Gastroesophageal sphincter (tissue), 4 donors: Measurements from ENCODE around the gene ABCA4. TPM values are rescaled to one million over a fixed set of nuclear protein-coding genes. Genes with fewer than 3 reads are reported as not detected.

ENCODE experiments used
- ATAC-seq: fragments of 150-250 bp; one replicate; pipeline ENCODE4 v1.9.1; 2016; ENCODE audit warnings: mild to moderate bottlenecking, moderate library complexity
- H3K27ac ChIP-seq, 4 donors: fragments of 200-600 bp; sonication (generic) in 3 of 4; 1 replicate in 3 of 4; 2 replicates in 1 of 4; pipeline ENCODE4 v1.5.1; 2016 to 2019
- H3K27me3 ChIP-seq: fragments of 200-600 bp; sonication (generic); one replicate; pipeline ENCODE4 v1.5.1; 2019
- H3K36me3 ChIP-seq, 2 donors: fragments of 200-600 bp; sonication (generic); one replicate each; pipeline ENCODE4 v1.5.1; 2019; ENCODE audit warnings: control low read depth in 1 of 2
- H3K4me1 ChIP-seq, 3 donors: fragments of 200-600 bp; sonication (generic); 1 replicate in 2 of 3; 2 replicates in 1 of 3; pipeline ENCODE4 v1.5.1; 2016 to 2019; ENCODE audit warnings: control low read depth in 2 of 3
- H3K4me3 ChIP-seq, 2 donors: fragments of 200-600 bp; sonication (generic); one replicate each; pipeline ENCODE4 v1.5.1; 2019; ENCODE audit warnings: mild to moderate bottlenecking in 1 of 2, moderate library complexity in 1 of 2
- H3K9me3 ChIP-seq, 3 donors: fragments of 200-600 bp; sonication (generic); one replicate each; pipeline ENCODE4 v1.5.1; 2017 to 2019; ENCODE audit warnings: control low read depth in 2 of 3
- EP300 ChIP-seq: sonication (generic); formaldehyde crosslinking; IDR thresholded peaks from one replicate; pipeline ENCODE4 v1.6.1; 2017; ENCODE audit warnings: antibody characterized with exemption, mild to moderate bottlenecking
- POLR2A ChIP-seq, 2 donors: fragments of 450-650 bp; IDR thresholded peaks; one replicate each; pipeline ENCODE4 v1.6.1; 2017; ENCODE audit warnings: antibody characterized with exemption in 2 of 2, mild to moderate bottlenecking in 2 of 2, moderate library complexity in 1 of 2
- POLR2AphosphoS5 ChIP-seq: sonication (generic); formaldehyde crosslinking; IDR thresholded peaks from one replicate; pipeline ENCODE4 v1.6.1; 2017; ENCODE audit warnings: antibody characterized with exemption
- WGBS, 2 donors: methylation state at CpG; one replicate each; pipeline ENCODE4 v1.1.5; 2018; ENCODE audit warnings: low coverage in 1 of 2; 5-methylcytosine and 5-hydroxymethylcytosine counted together
- total RNA-seq, 4 donors: library from RNA; depleted of rRNA; stranded (reverse); fragments of >200 nt; gene quantifications; one replicate each; pipeline ENCODE4 v1.1.0, GENCODE V29; 2016
- TF ChIP-seq, protein P1 (sequence below), 4 experiments: fragments of 200-600 bp in 2 of 4; fragments of 450-650 bp in 2 of 4; sonication (generic) in 1 of 4; IDR thresholded peaks; one replicate each; pipeline ENCODE4 v1.5.1; 2017 to 2019; ENCODE audit warnings: antibody characterized with exemption in 4 of 4, mild to moderate bottlenecking in 2 of 4, moderate library complexity in 2 of 4

ABCA4 gene
- total RNA-seq, 4 donors from 2014 or later = 0.19 to 0.27 TPM; not detected in 2

- Histone ChIP-seq H3K27me3 (no peaks in the 10 kb centered on the region), H3K4me1 (no peaks in the 10 kb centered on the region), H3K4me3 (no peak overlapping the region), H3K9me3 (no peaks in the 10 kb centered on the region), H3K27ac (no peak overlapping the region), H3K36me3 (no peaks in the 10 kb centered on the region)
- TF ChIP-seq, protein P1, sequence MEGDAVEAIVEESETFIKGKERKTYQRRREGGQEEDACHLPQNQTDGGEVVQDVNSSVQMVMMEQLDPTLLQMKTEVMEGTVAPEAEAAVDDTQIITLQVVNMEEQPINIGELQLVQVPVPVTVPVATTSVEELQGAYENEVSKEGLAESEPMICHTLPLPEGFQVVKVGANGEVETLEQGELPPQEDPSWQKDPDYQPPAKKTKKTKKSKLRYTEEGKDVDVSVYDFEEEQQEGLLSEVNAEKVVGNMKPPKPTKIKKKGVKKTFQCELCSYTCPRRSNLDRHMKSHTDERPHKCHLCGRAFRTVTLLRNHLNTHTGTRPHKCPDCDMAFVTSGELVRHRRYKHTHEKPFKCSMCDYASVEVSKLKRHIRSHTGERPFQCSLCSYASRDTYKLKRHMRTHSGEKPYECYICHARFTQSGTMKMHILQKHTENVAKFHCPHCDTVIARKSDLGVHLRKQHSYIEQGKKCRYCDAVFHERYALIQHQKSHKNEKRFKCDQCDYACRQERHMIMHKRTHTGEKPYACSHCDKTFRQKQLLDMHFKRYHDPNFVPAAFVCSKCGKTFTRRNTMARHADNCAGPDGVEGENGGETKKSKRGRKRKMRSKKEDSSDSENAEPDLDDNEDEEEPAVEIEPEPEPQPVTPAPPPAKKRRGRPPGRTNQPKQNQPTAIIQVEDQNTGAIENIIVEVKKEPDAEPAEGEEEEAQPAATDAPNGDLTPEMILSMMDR (IDR thresholded peaks at IDR 0.05) = no peak
- 94% methylated on average over 2 of the region's 6 CpGs; no CpG with 5 or more reads in 1 of the 2 donors for WGBS, 2 donors
- no peak for ATAC-seq
Observed at GRCh38 chr1:94084547-94084946, 36.4 kb downstream of the ABCA4 start.

GRCh38 chr1:94084085-94084484 is 36.9 kb downstream of the ABCA4 start:
- no peak for TF ChIP-seq EP300
- no peak for TF ChIP-seq POLR2A (IDR thresholded peaks at IDR 0.05)
- TF ChIP-seq POLR2AphosphoS5 = no peak
- H3K4me3 ChIP-seq = no peak overlapping the region
- H3K4me1 ChIP-seq = no peaks in the 10 kb centered on the region
- no peaks in the 10 kb centered on the region for H3K9me3 ChIP-seq
- no peak overlapping the region for H3K27ac ChIP-seq
- no peaks in the 10 kb centered on the region for H3K36me3 ChIP-seq
- no peak for ATAC-seq
- H3K27me3 ChIP-seq = no peaks in the 10 kb centered on the region

DNA sequence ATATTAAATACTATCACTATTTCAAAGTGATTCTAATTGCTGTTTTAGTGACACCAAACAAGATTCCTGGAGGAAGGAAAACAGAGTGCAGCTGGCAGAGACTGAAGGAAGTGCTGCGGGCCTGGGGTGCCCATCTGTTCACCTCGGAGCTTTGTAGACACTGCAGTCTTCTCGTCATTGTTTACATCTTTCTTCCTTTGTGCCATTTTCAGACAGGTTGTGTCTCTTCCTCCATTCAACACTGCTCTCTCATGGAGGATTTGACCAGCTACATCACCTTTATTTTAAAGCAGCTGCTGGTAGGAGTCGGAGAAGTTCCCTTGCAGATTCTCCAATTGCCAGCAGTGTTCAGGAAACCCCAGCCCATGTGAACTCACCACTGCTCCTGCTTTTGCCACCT is 37.3 kb downstream of the ABCA4 start:
- no peak for ATAC-seq
- Histone ChIP-seq H3K27me3 (no peaks in the 10 kb centered on the region), H3K4me3 (no peak overlapping the region), H3K36me3 (no peaks in the 10 kb centered on the region), H3K27ac (no peak overlapping the region), H3K9me3 (no peaks in the 10 kb centered on the region), H3K4me1 (no peaks in the 10 kb centered on the region)
- 28 to 37% methylated on average over 4 of the region's 4 CpGs for WGBS, 2 donors
- TF ChIP-seq EP300 = no peak
- no peak for TF ChIP-seq POLR2AphosphoS5

GRCh38 chr1:94081566-94082344 is 39.2 kb downstream of the ABCA4 start:
- no peaks in the 10 kb centered on the region for H3K9me3 ChIP-seq
- H3K4me1 ChIP-seq = no peaks in the 10 kb centered on the region
- H3K27me3 ChIP-seq = no peaks in the 10 kb centered on the region
- no peak overlapping the region for H3K27ac ChIP-seq
- no peak for ATAC-seq
- 81 to 88% methylated on average over 6 to 7 of the region's 7 CpGs for WGBS, 2 donors
- H3K4me3 ChIP-seq = no peak overlapping the region
- no peaks in the 10 kb centered on the region for H3K36me3 ChIP-seq
- TF ChIP-seq POLR2A (IDR thresholded peaks at IDR 0.05) (no peak), POLR2AphosphoS5 (no peak), EP300 (no peak)
- TF ChIP-seq, protein P1 (IDR thresholded peaks at IDR 0.05) = no peak

GRCh38 chr1:94079989-94080388 is 41.0 kb downstream of the ABCA4 start:
- 87 to 93% methylated on average over 3 of the region's 3 CpGs for WGBS, 2 donors
- Histone ChIP-seq H3K9me3 (no peaks in the 10 kb centered on the region), H3K27ac (no peak overlapping the region), H3K27me3 (no peaks in the 10 kb centered on the region), H3K36me3 (no peaks in the 10 kb centered on the region), H3K4me1 (no peaks in the 10 kb centered on the region), H3K4me3 (no peak overlapping the region)
- TF ChIP-seq EP300 (no peak), POLR2AphosphoS5 (no peak), POLR2A (IDR thresholded peaks at IDR 0.05) (no peak)
- TF ChIP-seq, protein P1 (IDR thresholded peaks at IDR 0.05) = no peak
- no peak for ATAC-seq

DNA sequence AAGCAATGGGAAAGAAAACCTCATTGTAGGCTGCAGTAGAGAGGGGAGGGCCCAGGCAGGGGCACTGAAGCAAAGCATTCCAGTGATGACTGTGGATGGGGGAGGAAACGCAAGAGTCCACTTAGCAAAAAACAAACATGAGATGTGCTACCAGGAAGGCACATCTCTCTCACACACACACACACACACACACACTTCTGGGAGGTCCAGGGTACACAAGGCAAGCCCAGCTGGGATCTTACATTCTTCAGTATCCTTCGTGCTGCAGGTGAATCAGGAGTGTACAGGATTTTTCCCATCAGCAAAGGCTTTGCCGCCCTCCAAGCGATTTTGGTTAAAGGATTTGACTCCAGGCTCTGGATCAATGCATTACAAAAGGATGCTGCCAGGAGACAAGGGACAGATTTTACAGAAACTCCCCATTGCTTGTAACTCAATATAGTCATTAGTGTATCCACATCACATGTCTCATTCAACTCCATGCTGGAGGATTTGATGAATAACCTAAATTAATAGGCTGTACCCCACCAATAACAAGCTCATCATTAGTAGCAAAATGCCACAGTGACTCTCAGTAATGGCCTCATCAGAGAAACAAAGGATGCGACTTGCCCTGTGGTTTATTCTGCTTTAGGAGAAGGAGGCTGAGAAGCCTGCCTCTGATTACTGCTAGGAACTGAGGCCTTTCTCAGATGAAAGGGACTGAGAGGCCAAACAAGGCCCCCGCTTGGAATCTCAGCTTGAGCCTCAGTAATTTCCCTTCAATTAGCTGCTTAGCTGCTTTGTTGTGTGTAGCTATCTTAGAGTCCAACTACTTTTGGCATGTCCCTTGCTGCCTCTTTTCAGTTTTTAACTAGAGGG is 41.6 kb downstream of the ABCA4 start:
- ATAC-seq = no peak
- H3K27me3 ChIP-seq = no peaks in the 10 kb centered on the region
- no peaks in the 10 kb centered on the region for H3K9me3 ChIP-seq
- TF ChIP-seq POLR2AphosphoS5 (no peak), POLR2A (IDR thresholded peaks at IDR 0.05) (no peak), EP300 (no peak)
- TF ChIP-seq, protein P1 (IDR thresholded peaks at IDR 0.05) = no peak
- no peaks in the 10 kb centered on the region for H3K36me3 ChIP-seq
- 75 to 80% methylated on average over 5 to 6 of the region's 6 CpGs for WGBS, 2 donors
- no peak overlapping the region for H3K27ac ChIP-seq
- no peaks in the 10 kb centered on the region for H3K4me1 ChIP-seq
- H3K4me3 ChIP-seq = no peak overlapping the region
